Body of pancreas (tissue), 4 donors: ENCODE measurements around the gene CELF5.

Source experiments
- POLR2A ChIP-seq, 3 donors: fragments of 450-650 bp; IDR thresholded peaks; one replicate each; pipeline ENCODE4 v1.6.1; 2016; ENCODE audit warnings: antibody characterized with exemption in 3 of 3, mild to moderate bottlenecking in 2 of 3
- TF ChIP-seq, protein P1 (sequence below), 7 experiments: fragments of 450-650 bp in 4 of 7; fragments of 200-600 bp in 3 of 7; sonication (generic) in 3 of 7; IDR thresholded peaks; one replicate each; pipeline ENCODE4 v1.5.1; 2016 to 2019; ENCODE audit warnings: antibody characterized with exemption in 7 of 7

DNA sequence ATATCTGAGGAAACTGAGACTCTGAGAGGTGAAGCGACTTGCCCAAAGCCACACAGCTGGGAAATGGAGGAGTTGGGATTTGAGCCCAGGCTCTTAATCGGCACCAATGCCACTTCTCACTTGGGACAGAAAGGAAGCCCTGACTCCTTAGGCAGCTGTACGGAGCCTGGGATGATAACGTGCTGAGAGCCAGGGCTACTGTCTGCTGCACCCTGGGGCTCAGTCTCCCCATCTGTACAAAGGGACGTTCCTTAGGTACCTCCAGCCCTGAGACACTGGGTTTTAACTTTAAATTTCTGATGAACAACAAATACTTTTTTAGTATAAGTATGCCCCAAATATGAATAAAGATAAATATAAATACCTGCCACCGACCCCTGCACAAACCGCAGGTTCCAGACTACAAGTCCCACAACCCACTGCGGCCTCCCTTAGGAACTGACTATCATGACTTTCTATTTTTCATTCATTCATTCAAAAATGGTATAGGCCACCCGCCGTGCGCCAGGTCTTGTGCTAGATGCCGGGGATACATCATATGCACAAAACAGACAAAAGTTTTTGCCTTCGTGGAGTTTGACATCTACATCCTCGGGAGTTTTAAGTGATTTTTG is 39.5 kb upstream of the CELF5 start:
- TF ChIP-seq, protein P1, sequence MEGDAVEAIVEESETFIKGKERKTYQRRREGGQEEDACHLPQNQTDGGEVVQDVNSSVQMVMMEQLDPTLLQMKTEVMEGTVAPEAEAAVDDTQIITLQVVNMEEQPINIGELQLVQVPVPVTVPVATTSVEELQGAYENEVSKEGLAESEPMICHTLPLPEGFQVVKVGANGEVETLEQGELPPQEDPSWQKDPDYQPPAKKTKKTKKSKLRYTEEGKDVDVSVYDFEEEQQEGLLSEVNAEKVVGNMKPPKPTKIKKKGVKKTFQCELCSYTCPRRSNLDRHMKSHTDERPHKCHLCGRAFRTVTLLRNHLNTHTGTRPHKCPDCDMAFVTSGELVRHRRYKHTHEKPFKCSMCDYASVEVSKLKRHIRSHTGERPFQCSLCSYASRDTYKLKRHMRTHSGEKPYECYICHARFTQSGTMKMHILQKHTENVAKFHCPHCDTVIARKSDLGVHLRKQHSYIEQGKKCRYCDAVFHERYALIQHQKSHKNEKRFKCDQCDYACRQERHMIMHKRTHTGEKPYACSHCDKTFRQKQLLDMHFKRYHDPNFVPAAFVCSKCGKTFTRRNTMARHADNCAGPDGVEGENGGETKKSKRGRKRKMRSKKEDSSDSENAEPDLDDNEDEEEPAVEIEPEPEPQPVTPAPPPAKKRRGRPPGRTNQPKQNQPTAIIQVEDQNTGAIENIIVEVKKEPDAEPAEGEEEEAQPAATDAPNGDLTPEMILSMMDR (IDR thresholded peaks at IDR 0.05) = no peak
- TF ChIP-seq POLR2A (IDR thresholded peaks at IDR 0.05) = no peak
